GM12864 (cell line): ENCODE results near the gene KCTD10.
"Not testable (repeated sequence)": the region's sequence is repeated elsewhere in the genome, so short reads cannot be mapped to it uniquely, and the experiment has no call there.

Experiments
- DNase-seq: peaks from one replicate; pipeline ENCODE4 v3.0.0-alpha.2; 2011; ENCODE audit warnings: low read depth
- H3K4me3 ChIP-seq: 2 replicates; pipeline ENCODE4 v1.5.1; 2011; ENCODE audit warnings: mild to moderate bottlenecking, low read depth, low read length, control low read depth
- TF ChIP-seq, protein P1 (sequence below): IDR thresholded peaks from 2 replicates; pipeline ENCODE4 v1.5.1; 2011; ENCODE audit warnings: low read depth, mild to moderate bottlenecking, moderate library complexity, low read length, control low read depth, inconsistent platforms; ENCODE audit errors: missing control alignments

The KCTD10 gene

DNA sequence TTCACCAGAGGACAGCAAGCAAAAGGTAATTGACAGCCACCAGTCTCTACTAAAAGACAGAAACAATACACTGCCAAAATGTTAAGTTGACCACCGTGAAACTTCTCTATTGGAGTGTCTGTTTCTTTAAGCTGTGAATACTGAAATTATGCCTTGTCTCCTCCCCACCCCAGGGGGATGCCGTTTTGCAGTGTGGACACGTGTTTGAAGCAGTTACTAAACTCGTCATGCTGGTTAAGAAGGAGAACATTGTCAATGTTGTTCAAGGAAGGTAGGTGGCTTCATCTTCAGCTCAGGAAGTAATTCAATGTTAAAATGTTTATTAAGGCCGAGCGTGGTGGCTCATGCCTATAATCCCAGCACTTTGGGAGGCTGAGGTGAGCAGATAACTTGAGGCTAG, 32.8 kb downstream of the KCTD10 start:
- H3K4me3 ChIP-seq = no peak overlapping the region
- TF ChIP-seq, protein P1, sequence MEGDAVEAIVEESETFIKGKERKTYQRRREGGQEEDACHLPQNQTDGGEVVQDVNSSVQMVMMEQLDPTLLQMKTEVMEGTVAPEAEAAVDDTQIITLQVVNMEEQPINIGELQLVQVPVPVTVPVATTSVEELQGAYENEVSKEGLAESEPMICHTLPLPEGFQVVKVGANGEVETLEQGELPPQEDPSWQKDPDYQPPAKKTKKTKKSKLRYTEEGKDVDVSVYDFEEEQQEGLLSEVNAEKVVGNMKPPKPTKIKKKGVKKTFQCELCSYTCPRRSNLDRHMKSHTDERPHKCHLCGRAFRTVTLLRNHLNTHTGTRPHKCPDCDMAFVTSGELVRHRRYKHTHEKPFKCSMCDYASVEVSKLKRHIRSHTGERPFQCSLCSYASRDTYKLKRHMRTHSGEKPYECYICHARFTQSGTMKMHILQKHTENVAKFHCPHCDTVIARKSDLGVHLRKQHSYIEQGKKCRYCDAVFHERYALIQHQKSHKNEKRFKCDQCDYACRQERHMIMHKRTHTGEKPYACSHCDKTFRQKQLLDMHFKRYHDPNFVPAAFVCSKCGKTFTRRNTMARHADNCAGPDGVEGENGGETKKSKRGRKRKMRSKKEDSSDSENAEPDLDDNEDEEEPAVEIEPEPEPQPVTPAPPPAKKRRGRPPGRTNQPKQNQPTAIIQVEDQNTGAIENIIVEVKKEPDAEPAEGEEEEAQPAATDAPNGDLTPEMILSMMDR = no peak
- DNase-seq = no peak

DNA sequence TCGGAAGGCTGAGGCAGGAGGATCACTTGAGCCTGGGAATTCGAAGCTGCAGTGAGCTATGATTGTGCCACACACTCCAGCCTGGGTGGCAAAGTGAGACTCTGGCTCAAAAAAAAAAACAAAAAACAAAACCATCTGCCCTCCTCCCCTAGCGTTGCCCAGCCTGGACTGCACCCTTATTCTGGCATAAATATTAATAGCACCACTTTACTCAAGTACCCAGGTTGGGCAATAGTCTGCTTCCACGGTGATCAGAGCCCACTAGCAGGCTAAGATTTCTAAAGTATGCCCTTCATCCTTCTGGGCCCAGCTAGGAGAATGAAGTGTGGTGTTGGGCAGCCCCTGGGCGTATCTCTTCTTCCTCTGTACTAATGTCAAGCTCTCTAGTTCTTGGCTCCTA, 33.3 kb downstream of the KCTD10 start:
- DNase-seq = no peak
- H3K4me3 ChIP-seq = no peak overlapping the region
- TF ChIP-seq, protein P1 = no peak

DNA sequence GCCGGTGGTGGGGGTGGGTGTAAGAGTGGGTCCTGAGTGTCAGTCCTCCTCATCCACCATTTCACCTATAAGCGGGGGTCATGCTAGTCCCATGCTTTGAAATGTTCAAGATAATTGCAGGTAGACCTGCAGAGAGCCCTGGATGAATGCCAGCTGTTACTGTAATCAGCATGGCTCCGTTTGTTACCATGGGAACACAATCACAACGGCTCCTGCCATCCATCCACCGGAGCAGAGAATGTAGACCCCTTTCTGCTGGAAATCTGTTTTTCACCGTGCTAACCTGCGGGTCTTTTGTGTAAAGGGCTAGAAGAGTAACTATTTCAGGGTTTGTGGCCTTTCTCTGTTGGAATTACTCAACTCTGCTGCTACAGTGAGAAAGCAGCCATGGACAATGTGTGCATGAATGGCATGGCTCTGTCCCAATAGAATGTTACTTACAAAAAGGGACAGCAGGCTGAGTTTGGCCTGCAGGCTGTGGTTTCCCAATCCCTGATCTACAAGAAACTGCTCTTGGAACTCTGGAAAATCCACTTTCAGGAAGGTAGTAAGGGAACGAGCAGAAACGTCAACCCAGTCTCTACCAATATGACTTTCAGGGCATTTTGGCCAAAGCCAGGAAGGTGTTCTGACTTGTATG, 36.1 kb downstream of the KCTD10 start:
- DNase-seq = no peak
- TF ChIP-seq, protein P1 = no peak
- H3K4me3 ChIP-seq = no peak overlapping the region

DNA sequence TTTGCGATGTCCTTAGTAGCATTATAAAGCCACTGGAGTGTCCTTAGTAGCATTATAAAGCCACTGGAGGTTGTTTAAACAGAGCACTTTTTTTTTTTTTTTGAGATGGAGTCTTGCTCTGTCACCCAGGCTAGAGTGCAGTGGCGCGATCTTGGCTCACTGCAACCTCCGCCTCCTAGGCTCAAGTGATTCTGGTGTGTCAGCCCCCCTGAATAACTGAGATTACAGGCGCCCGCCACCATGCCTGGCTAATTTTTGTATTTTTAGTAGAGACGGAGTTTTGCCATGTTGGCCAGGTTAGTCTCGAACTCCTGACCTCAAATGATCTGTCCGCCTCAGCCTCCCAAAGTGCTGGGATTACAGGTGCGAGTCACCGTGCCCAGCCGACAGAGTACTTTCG, 37.1 kb downstream of the KCTD10 start:
- not testable (repeated sequence) for DNase-seq, H3K4me3 ChIP-seq

DNA sequence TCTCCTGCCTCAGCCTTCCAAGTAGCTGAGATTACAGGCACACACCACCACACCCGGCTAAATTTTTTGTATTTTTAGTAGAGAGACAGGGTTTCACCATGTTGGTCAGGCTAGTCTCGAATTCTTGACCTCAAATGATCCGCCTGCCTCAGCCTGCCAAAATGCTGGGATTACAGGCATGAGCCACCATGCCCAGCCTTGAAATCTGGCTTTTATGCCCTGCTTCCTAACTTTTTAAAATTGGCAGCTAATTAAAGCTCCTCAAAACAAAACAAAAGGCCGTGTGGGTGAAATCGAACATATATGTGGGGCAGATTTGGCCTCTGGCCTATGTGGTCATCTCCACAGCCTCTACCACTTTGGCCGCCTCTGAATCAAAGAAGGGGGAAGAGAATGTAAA, 37.9 kb downstream of the KCTD10 start:
- H3K4me3 ChIP-seq = no peak overlapping the region
- TF ChIP-seq, protein P1 = no peak
- no peak for DNase-seq

DNA sequence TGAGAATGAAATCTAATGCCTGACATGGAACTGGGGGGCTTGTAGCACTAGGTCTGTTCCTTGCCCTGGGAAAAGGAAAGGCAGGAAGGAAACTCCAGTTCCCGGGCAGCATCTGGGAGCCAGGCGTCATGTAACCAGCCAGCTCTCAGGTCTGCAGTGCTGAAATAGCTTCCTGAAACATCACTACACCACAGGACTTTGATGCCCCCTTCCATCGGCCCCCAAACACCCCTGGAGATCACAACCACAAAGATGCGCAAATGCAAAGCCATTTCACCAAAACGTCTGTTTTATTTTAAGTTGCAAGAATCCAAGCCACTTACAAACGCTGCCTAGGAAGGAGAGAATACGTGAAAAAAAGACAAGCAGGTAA, 40.9 kb downstream of the KCTD10 start:
- no peak overlapping the region for H3K4me3 ChIP-seq
- no peak for DNase-seq
- TF ChIP-seq, protein P1 = no peak

DNA sequence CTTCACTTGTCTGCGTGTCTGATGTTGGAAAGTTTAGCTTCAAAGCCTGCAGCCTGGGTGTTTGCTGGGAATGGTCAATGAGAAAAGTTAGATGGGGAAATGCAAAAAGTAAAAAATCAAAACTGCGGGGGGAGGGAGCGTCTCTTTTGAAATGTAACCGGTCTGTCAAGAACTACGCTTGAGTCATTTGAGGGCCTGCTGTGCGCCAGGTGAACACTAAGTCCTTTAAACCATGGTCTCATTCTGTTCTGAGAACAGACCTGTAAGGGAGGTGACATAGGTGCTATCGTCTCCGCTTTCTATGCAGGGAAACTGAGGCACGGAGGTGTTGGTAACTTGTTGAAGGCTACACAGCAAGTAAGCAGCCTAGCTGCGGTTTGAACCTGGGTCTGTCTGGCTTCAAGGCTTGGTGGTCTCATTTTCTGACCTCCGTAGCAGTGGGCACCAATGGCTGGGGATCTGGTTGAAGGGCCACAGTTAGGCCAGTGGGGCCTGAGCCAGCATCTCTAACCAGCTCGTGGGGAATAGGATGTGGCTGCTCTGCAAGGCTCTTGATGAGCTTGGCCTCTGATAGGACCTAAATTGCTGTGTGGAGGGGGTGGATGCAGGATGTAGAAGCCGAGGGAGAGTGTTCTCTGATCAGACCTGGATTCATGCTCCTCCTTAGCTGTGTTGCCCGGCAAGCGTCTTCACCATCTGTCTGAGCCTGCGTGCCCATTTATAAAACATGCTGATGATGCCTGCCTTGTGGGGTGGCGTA, 41.5 kb downstream of the KCTD10 start:
- TF ChIP-seq, protein P1 = no peak
- DNase-seq = no peak
- no peak overlapping the region for H3K4me3 ChIP-seq
